HepG2 (cell line): ENCODE data around the gene MED25. TPM values are rescaled to one million over a fixed set of nuclear protein-coding genes. Genes with fewer than 3 reads are reported as not detected.

Experiments
- AHR ChIP-seq: IDR thresholded peaks from 2 replicates; pipeline ENCODE4 v1.6.1; 2018; ENCODE audit warnings: missing genetic modification reagents, missing compliant biosample characterization
- CCAR2 ChIP-seq: fragments of 200-400 bp; formaldehyde crosslinking; optimal IDR thresholded peaks from 2 replicates; pipeline ENCODE3; 2018; ENCODE audit warnings: low read depth, mild to moderate bottlenecking, low read length, moderate library complexity
- FOXC1 ChIP-seq: sonication (generic); formaldehyde crosslinking; IDR thresholded peaks from 2 replicates; pipeline ENCODE4 v1.8.0; 2022; ENCODE audit warnings: mild to moderate bottlenecking, missing genetic modification reagents, borderline replicate concordance
- KMT2A ChIP-seq: sonication (generic); formaldehyde crosslinking; IDR thresholded peaks from 2 replicates; pipeline ENCODE4 v1.4.0; 2020; ENCODE audit warnings: missing genetic modification reagents
- NFE2L1 ChIP-seq: sonication (generic); formaldehyde crosslinking; IDR thresholded peaks from 2 replicates; pipeline ENCODE4 v1.4.0; 2020; ENCODE audit warnings: missing genetic modification reagents, mild to moderate bottlenecking, borderline replicate concordance
- ONECUT2 ChIP-seq: sonication (generic); formaldehyde crosslinking; IDR thresholded peaks from 2 replicates; pipeline ENCODE4 v1.4.0; 2020; ENCODE audit warnings: missing genetic modification reagents
- REPIN1 ChIP-seq: sonication (generic); formaldehyde crosslinking; IDR thresholded peaks from 2 replicates; pipeline ENCODE4 v1.8.0; 2022; ENCODE audit warnings: missing genetic modification reagents, low read depth, mild to moderate bottlenecking, borderline replicate concordance
- RFXAP ChIP-seq: sonication (generic); formaldehyde crosslinking; IDR thresholded peaks from 2 replicates; pipeline ENCODE4 v1.4.0; 2020; ENCODE audit warnings: missing genetic modification reagents, borderline replicate concordance
- SNAPC2 ChIP-seq: sonication (generic); formaldehyde crosslinking; IDR thresholded peaks from 2 replicates; pipeline ENCODE4 v1.8.1; 2022; ENCODE audit warnings: mild to moderate bottlenecking, missing genetic modification reagents
- ZBTB38 ChIP-seq: sonication (generic); formaldehyde crosslinking; IDR thresholded peaks from 2 replicates; pipeline ENCODE4 v1.5.1; 2020; ENCODE audit warnings: mild to moderate bottlenecking, missing genetic modification reagents
- polyA plus RNA-seq, 8 experiments: library from polyadenylated mRNA; depleted of rRNA in 3 of 8; stranded (reverse) in 7 of 8; unstranded in 1 of 8; fragments of >200 nt; fragmentation: Illumina TruSeq in 4 of 8; extraction: Trizol in 4 of 8; gene quantifications; 2 replicates each; pipeline versions ENCODE4 v1.2.1 to v1.2.3, GENCODE V29; 2011 to 2016; ENCODE audit warnings: low read depth in 4 of 8, missing spikeins in 1 of 8, mixed read lengths in 1 of 8; ENCODE audit not compliant: insufficient read depth in 1 of 8
- total RNA-seq, 5 experiments: library from RNA; depleted of rRNA; stranded (reverse); fragments of >200 nt; fragmentation: Illumina TruSeq; extraction: Trizol; gene quantifications; 2 replicates each; pipeline ENCODE4 v1.2.3, GENCODE V29; 2016; ENCODE audit warnings: low read depth in 1 of 5
- TF ChIP-seq, protein P1 (sequence below): sonication (generic); formaldehyde crosslinking; IDR thresholded peaks from 2 replicates; pipeline ENCODE4 v1.4.0; 2020; ENCODE audit warnings: mild to moderate bottlenecking, missing genetic modification reagents
- TF ChIP-seq, protein P2 (sequence below), 2 experiments: sonication (generic) in 1 of 2; formaldehyde crosslinking in 1 of 2; IDR thresholded peaks; 2 replicates each; pipeline versions ENCODE4 v1.4.0 to v1.6.1; 2016 to 2020; ENCODE audit warnings: borderline replicate concordance in 1 of 2, low read depth in 1 of 2, mild to moderate bottlenecking in 1 of 2, missing genetic modification reagents in 1 of 2
- TF ChIP-seq, protein P3 (sequence below): sonication (generic); formaldehyde crosslinking; conservative IDR thresholded peaks from 2 replicates; pipeline ENCODE4 v1.8.1; 2023; ENCODE audit warnings: missing genetic modification reagents
- TF ChIP-seq, protein P4 (sequence below): sonication (generic); formaldehyde crosslinking; IDR thresholded peaks from 2 replicates; pipeline ENCODE4 v1.4.0; 2020; ENCODE audit warnings: missing genetic modification reagents

MED25 gene
- total and polyA plus RNA-seq, 2 of the 13 experiments (the other 11 are each of a cell fraction or from before 2014, with no cell fraction given) = 11.1 to 15.1 TPM

DNA sequence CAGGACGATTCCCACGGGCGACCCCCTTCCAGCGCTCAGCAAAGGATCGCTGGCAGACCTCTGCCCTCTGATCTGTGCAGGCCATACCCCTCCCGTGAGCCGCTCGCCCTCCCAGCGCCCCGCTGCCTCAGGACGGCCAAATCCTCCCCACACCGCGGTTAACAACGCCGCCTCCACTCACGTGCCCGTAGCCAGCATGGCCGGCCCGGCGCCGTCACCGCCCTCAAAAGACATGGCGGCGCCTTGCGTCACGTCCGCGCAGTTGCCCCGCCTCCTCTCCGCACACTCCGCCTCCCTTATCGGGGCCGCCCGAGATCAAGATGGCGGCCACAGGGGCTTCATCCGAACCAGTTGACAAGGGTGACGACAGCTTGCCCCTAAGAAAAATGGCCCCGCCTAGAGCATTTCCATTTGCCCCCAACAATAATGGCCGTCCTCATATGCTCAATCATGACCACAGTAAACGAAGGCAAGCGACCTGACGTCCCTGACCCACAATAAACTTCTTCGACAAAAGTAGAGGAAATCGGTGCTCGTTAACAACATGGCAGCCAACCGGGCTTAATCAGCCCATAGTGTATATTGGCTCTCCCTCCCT lies 58.4 kb downstream of the MED25 start (continued):
- TF ChIP-seq, protein P1, sequence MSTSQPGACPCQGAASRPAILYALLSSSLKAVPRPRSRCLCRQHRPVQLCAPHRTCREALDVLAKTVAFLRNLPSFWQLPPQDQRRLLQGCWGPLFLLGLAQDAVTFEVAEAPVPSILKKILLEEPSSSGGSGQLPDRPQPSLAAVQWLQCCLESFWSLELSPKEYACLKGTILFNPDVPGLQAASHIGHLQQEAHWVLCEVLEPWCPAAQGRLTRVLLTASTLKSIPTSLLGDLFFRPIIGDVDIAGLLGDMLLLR (CRISPR knock-in tag) = no peak
- TF ChIP-seq AHR (CRISPR knock-in tag) (0 out of 2 replicates have a peak, but pooled peaks have one; percentile 61), ONECUT2 (CRISPR knock-in tag) (no peak), REPIN1 (peak; percentile 74), RFXAP (CRISPR knock-in tag) (no peak), FOXC1 (CRISPR knock-in tag) (peak; percentile 73; the same call in 1 of the 2 replicates), ZBTB38 (CRISPR knock-in tag) (no peak), NFE2L1 (CRISPR knock-in tag) (no peak), KMT2A (no peak; the same call in 1 of the 2 replicates), SNAPC2 (CRISPR knock-in tag) (no peak; the same call in 1 of the 2 replicates), CCAR2 (no peak)
- TF ChIP-seq, protein P2, sequence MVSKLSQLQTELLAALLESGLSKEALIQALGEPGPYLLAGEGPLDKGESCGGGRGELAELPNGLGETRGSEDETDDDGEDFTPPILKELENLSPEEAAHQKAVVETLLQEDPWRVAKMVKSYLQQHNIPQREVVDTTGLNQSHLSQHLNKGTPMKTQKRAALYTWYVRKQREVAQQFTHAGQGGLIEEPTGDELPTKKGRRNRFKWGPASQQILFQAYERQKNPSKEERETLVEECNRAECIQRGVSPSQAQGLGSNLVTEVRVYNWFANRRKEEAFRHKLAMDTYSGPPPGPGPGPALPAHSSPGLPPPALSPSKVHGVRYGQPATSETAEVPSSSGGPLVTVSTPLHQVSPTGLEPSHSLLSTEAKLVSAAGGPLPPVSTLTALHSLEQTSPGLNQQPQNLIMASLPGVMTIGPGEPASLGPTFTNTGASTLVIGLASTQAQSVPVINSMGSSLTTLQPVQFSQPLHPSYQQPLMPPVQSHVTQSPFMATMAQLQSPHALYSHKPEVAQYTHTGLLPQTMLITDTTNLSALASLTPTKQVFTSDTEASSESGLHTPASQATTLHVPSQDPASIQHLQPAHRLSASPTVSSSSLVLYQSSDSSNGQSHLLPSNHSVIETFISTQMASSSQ (IDR thresholded peaks at IDR 0.05; ENCODE audit: low read depth) = no peak
- TF ChIP-seq, protein P2 (CRISPR knock-in tag; IDR thresholded peaks at IDR 0.05; ENCODE audit: borderline replicate concordance) = peak; percentile 33; the same call in 1 of the 2 replicates
- TF ChIP-seq, protein P3, sequence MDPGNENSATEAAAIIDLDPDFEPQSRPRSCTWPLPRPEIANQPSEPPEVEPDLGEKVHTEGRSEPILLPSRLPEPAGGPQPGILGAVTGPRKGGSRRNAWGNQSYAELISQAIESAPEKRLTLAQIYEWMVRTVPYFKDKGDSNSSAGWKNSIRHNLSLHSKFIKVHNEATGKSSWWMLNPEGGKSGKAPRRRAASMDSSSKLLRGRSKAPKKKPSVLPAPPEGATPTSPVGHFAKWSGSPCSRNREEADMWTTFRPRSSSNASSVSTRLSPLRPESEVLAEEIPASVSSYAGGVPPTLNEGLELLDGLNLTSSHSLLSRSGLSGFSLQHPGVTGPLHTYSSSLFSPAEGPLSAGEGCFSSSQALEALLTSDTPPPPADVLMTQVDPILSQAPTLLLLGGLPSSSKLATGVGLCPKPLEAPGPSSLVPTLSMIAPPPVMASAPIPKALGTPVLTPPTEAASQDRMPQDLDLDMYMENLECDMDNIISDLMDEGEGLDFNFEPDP = no peak
- TF ChIP-seq, protein P4, sequence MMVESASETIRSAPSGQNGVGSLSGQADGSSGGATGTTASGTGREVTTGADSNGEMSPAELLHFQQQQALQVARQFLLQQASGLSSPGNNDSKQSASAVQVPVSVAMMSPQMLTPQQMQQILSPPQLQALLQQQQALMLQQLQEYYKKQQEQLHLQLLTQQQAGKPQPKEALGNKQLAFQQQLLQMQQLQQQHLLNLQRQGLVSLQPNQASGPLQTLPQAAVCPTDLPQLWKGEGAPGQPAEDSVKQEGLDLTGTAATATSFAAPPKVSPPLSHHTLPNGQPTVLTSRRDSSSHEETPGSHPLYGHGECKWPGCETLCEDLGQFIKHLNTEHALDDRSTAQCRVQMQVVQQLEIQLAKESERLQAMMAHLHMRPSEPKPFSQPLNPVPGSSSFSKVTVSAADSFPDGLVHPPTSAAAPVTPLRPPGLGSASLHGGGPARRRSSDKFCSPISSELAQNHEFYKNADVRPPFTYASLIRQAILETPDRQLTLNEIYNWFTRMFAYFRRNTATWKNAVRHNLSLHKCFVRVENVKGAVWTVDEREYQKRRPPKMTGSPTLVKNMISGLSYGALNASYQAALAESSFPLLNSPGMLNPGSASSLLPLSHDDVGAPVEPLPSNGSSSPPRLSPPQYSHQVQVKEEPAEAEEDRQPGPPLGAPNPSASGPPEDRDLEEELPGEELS = peak; percentile 60; the same call in 1 of the 2 replicates
